ENCODE results near the gene SCMH1. TPM values are rescaled to one million over a fixed set of nuclear protein-coding genes. Genes with fewer than 3 reads are reported as not detected.
A peak's percentile ranks its signal among the peaks of the same experiment; 100 is the strongest.

SCMH1 gene
- total and polyA plus RNA-seq, 2 of the 4 experiments (the other 2 are of a cell fraction) = 9.0 to 19.4 TPM

GRCh38 chr1:41101076-41101475 is 141.0 kb downstream of the SCMH1 start:
- Histone ChIP-seq H3K4ac (ENCODE audit: low read depth, low read length) (no peak overlapping the region), H3K4me1 (ENCODE audit: control insufficient read depth, insufficient read depth, low read length) (peaks cover 5% of the 10 kb centered on the region), H3K4me3 (ENCODE audit: insufficient read depth, low read depth, low read length) (no peak overlapping the region), H3K18ac (ENCODE audit: low read depth, low read length) (no peak overlapping the region), H3K36me3 (ENCODE audit: control insufficient read depth, insufficient read depth, low read length) (no peaks in the 10 kb centered on the region), H3K27ac (ENCODE audit: insufficient read depth, low read length) (no peak overlapping the region), H3K4me2 (ENCODE audit: low read depth, low read length) (no peak overlapping the region), H2BK5ac (ENCODE audit: low read depth, low read length, poor library complexity, severe bottlenecking) (no peak overlapping the region), H3K23ac (ENCODE audit: low read depth, low read length) (no peak overlapping the region), H3K27me3 (ENCODE audit: control insufficient read depth, insufficient read depth, low read length) (no peaks in the 10 kb centered on the region), H3K9ac (ENCODE audit: low read depth, low read length) (no peak overlapping the region), H2BK15ac (ENCODE audit: low read depth, low read length) (no peak overlapping the region), H3K9me3 (ENCODE audit: control insufficient read depth, insufficient read depth, low read length) (no peaks in the 10 kb centered on the region), H3K79me1 (ENCODE audit: low read depth in 1 of 2, low read length in 2 of 2) (no peaks in the 10 kb centered on the region; a peak in 1 of 4 replicates), H4K91ac (ENCODE audit: insufficient read depth, low read depth, low read length) (no peak overlapping the region), H4K5ac (ENCODE audit: low read depth, low read length) (no peak overlapping the region), H3K56ac (ENCODE audit: extremely low read depth, insufficient read depth, low read length) (no peak overlapping the region), H3K14ac (replicated peaks; ENCODE audit: low read depth, low read length) (no peak overlapping the region), H3K9me1 (ENCODE audit: insufficient read depth, low read length) (peaks cover 3% of the 10 kb centered on the region), H2BK120ac (ENCODE audit: low read depth, low read length) (no peak overlapping the region), H4K20me1 (ENCODE audit: insufficient read depth, low read length) (no peaks in the 10 kb centered on the region; the same call in 1 of the 2 replicates), H2AFZ (replicated peaks; ENCODE audit: low read length, poor library complexity) (no peak overlapping the region), H2AK5ac (ENCODE audit: low read depth, low read length) (no peak overlapping the region), H2AK9ac (replicated peaks; ENCODE audit: low read depth, low read length, poor library complexity) (no peak overlapping the region), H4K8ac (ENCODE audit: low read depth in 2 of 2, low read length in 2 of 2) (no peak overlapping the region), H2BK20ac (ENCODE audit: low read depth, low read length) (no peak overlapping the region)
- dilution Hi-C loops (cut with HindIII; ENCODE audit: low sequenced_read_pairs, unreplicated experiment) = no loop called here
- intact Hi-C loops (cut with micrococcal nuclease) = loop anchor here (5.0 kb wide), 1 partner anchor 141 kb away; the partner anchor contains the start of gene SCMH1
- in situ Hi-C loops (cut with MboI; ENCODE audit: low sequenced_read_pairs) = no loop called here
- TF ChIP-seq RFX5 (IDR thresholded peaks at IDR 0.05; ENCODE audit: low read depth, low read length) (no peak), CEBPB (IDR thresholded peaks at IDR 0.05; ENCODE audit: low read depth, low read length) (no peak), MAZ (IDR thresholded peaks at IDR 0.05; ENCODE audit: borderline replicate concordance, low read depth, low read length) (no peak), NFE2L2 (IDR thresholded peaks at IDR 0.05; ENCODE audit: low read depth, low read length) (no peak), SMC3 (IDR thresholded peaks at IDR 0.05; ENCODE audit: low read depth, low read length) (no peak), USF2 (IDR thresholded peaks at IDR 0.05; ENCODE audit: low read depth, low read length) (no peak)
- TF ChIP-seq, protein P1, sequence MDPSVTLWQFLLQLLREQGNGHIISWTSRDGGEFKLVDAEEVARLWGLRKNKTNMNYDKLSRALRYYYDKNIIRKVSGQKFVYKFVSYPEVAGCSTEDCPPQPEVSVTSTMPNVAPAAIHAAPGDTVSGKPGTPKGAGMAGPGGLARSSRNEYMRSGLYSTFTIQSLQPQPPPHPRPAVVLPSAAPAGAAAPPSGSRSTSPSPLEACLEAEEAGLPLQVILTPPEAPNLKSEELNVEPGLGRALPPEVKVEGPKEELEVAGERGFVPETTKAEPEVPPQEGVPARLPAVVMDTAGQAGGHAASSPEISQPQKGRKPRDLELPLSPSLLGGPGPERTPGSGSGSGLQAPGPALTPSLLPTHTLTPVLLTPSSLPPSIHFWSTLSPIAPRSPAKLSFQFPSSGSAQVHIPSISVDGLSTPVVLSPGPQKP (IDR thresholded peaks at IDR 0.05; ENCODE audit: borderline replicate concordance, low read depth, low read length) = no peak
- BruUV-seq (replicated peaks) = no TSS peak
- WGBS, 2 experiments (ENCODE audit: extremely low coverage in 2 of 2, insufficient read length in 1 of 2) = no CpG with 5 or more reads among the region's 1 CpG
- ChIA-PET POLR2A (ENCODE audit: unreplicated experiment) (no interaction called here), CTCF (interaction anchor here (0.6 to 0.7 kb wide), 2 partner anchors 97 to 372 kb away, joined by 3 to 5 read pairs; no protein-coding TSS in a partner anchor)
- DNase-seq (peak; percentile 3), ATAC-seq (ENCODE audit: low read depth) (no peak)

Measured in IMR-90 (cell line).